ENCODE results near the gene CDR2L.

Gene CDR2L

GRCh38 chr17:74952431-74953133, 34.9 kb upstream of the CDR2L start:
- Histone ChIP-seq H3K36me3 (ENCODE audit: insufficient read depth, low read length) (no peaks in the 10 kb centered on the region), H3K9ac (ENCODE audit: low read depth, low read length) (no peak overlapping the region), H3K4me1 (ENCODE audit: insufficient read depth, low read length) (peaks cover 16% of the 10 kb centered on the region; the same call in 1 of the 2 replicates), H3K9me3 (ENCODE audit: control insufficient read depth, insufficient read depth, low read length) (no peaks in the 10 kb centered on the region)

GRCh38 chr17:74953134-74953687, 34.2 kb upstream of the CDR2L start:
- Histone ChIP-seq H3K36me3 (ENCODE audit: insufficient read depth, low read length) (no peaks in the 10 kb centered on the region), H3K9ac (ENCODE audit: low read depth, low read length) (no peak overlapping the region), H3K9me3 (ENCODE audit: control insufficient read depth, insufficient read depth, low read length) (no peaks in the 10 kb centered on the region)

GRCh38 chr17:74954115-74954514, 33.3 kb upstream of the CDR2L start:
- no peaks in the 10 kb centered on the region for H3K36me3 ChIP-seq (ENCODE audit: insufficient read depth, low read length)
- no peaks in the 10 kb centered on the region for H3K9me3 ChIP-seq (ENCODE audit: control insufficient read depth, insufficient read depth, low read length)
- no peak overlapping the region for H3K9ac ChIP-seq (ENCODE audit: low read depth, low read length)
- H3K4me1 ChIP-seq (ENCODE audit: insufficient read depth, low read length): peaks cover 16% of the 10 kb centered on the region; the same call in 1 of the 2 replicates

More at GRCh38 chr17:74953134-74953687, 34.2 kb upstream of the CDR2L start:
- H3K4me1 ChIP-seq (ENCODE audit: insufficient read depth, low read length): peaks cover 16% of the 10 kb centered on the region; the same call in 1 of the 2 replicates

- Histone ChIP-seq H3K9ac (ENCODE audit: low read depth, low read length) (no peak overlapping the region), H3K36me3 (ENCODE audit: insufficient read depth, low read length) (no peaks in the 10 kb centered on the region), H3K9me3 (ENCODE audit: control insufficient read depth, insufficient read depth, low read length) (no peaks in the 10 kb centered on the region), H3K4me1 (ENCODE audit: insufficient read depth, low read length) (peaks cover 15% of the 10 kb centered on the region; the same call in 1 of the 2 replicates)
Observed at GRCh38 chr17:74954665-74955421, 32.6 kb upstream of the CDR2L start.

- H3K9me3 ChIP-seq (ENCODE audit: control insufficient read depth, insufficient read depth, low read length): no peaks in the 10 kb centered on the region
- H3K4me1 ChIP-seq (ENCODE audit: insufficient read depth, low read length): 0 out of 2 replicates have a peak, but pooled peaks cover 5% of the 10 kb centered on the region
- H3K9ac ChIP-seq (ENCODE audit: low read depth, low read length): no peak overlapping the region
- no peaks in the 10 kb centered on the region for H3K36me3 ChIP-seq (ENCODE audit: insufficient read depth, low read length)
Observed at GRCh38 chr17:74956093-74956492, 31.3 kb upstream of the CDR2L start.

GRCh38 chr17:74957935-74958740, 29.3 kb upstream of the CDR2L start:
- H3K4me1 ChIP-seq (ENCODE audit: insufficient read depth, low read length): no peaks in the 10 kb centered on the region
- no peak overlapping the region for H3K9ac ChIP-seq (ENCODE audit: low read depth, low read length)

GRCh38 chr17:74959826-74960515, 27.5 kb upstream of the CDR2L start:
- no peaks in the 10 kb centered on the region for H3K36me3 ChIP-seq (ENCODE audit: insufficient read depth, low read length)

More at GRCh38 chr17:74957935-74958740, 29.3 kb upstream of the CDR2L start:
- H3K9me3 ChIP-seq (ENCODE audit: control insufficient read depth, insufficient read depth, low read length): no peaks in the 10 kb centered on the region
- no peaks in the 10 kb centered on the region for H3K36me3 ChIP-seq (ENCODE audit: insufficient read depth, low read length)

GRCh38 chr17:74960570-74961342, 26.7 kb upstream of the CDR2L start:
- no peak overlapping the region for H3K9ac ChIP-seq (ENCODE audit: low read depth, low read length)
- no peaks in the 10 kb centered on the region for H3K9me3 ChIP-seq (ENCODE audit: control insufficient read depth, insufficient read depth, low read length)
- no peaks in the 10 kb centered on the region for H3K36me3 ChIP-seq (ENCODE audit: insufficient read depth, low read length)
- no peaks in the 10 kb centered on the region for H3K4me1 ChIP-seq (ENCODE audit: insufficient read depth, low read length)

More at GRCh38 chr17:74959826-74960515, 27.5 kb upstream of the CDR2L start:
- Histone ChIP-seq H3K9me3 (ENCODE audit: control insufficient read depth, insufficient read depth, low read length) (no peaks in the 10 kb centered on the region), H3K9ac (ENCODE audit: low read depth, low read length) (no peak overlapping the region), H3K4me1 (ENCODE audit: insufficient read depth, low read length) (no peaks in the 10 kb centered on the region)

GRCh38 chr17:74961657-74962350, 25.6 kb upstream of the CDR2L start:
- H3K4me1 ChIP-seq (ENCODE audit: insufficient read depth, low read length): no peaks in the 10 kb centered on the region
- no peaks in the 10 kb centered on the region for H3K9me3 ChIP-seq (ENCODE audit: control insufficient read depth, insufficient read depth, low read length)
- H3K9ac ChIP-seq (ENCODE audit: low read depth, low read length): no peak overlapping the region
- no peaks in the 10 kb centered on the region for H3K36me3 ChIP-seq (ENCODE audit: insufficient read depth, low read length)

- H3K4me1 ChIP-seq (ENCODE audit: insufficient read depth, low read length): no peaks in the 10 kb centered on the region
- no peaks in the 10 kb centered on the region for H3K36me3 ChIP-seq (ENCODE audit: insufficient read depth, low read length)
- H3K9me3 ChIP-seq (ENCODE audit: control insufficient read depth, insufficient read depth, low read length): no peaks in the 10 kb centered on the region
- no peak overlapping the region for H3K9ac ChIP-seq (ENCODE audit: low read depth, low read length)
Observed at GRCh38 chr17:74962622-74963394, 24.6 kb upstream of the CDR2L start.

GRCh38 chr17:74963656-74964055, 23.8 kb upstream of the CDR2L start:
- no peak overlapping the region for H3K9ac ChIP-seq (ENCODE audit: low read depth, low read length)
- H3K4me1 ChIP-seq (ENCODE audit: insufficient read depth, low read length): 0 out of 2 replicates have a peak, but pooled peaks cover 3% of the 10 kb centered on the region
- H3K36me3 ChIP-seq (ENCODE audit: insufficient read depth, low read length): no peaks in the 10 kb centered on the region
- no peaks in the 10 kb centered on the region for H3K9me3 ChIP-seq (ENCODE audit: control insufficient read depth, insufficient read depth, low read length)

- H3K9me3 ChIP-seq (ENCODE audit: control insufficient read depth, insufficient read depth, low read length): no peaks in the 10 kb centered on the region
- no peaks in the 10 kb centered on the region for H3K36me3 ChIP-seq (ENCODE audit: insufficient read depth, low read length)
- H3K4me1 ChIP-seq (ENCODE audit: insufficient read depth, low read length): 0 out of 2 replicates have a peak, but pooled peaks cover 4% of the 10 kb centered on the region
- H3K9ac ChIP-seq (ENCODE audit: low read depth, low read length): no peak overlapping the region
Observed at GRCh38 chr17:74964246-74964761, 23.1 kb upstream of the CDR2L start.
